Endothelial cell of umbilical vein (primary cell): ENCODE measurements around the gene ID2. TPM values are rescaled to one million over a fixed set of nuclear protein-coding genes. Genes with fewer than 3 reads are reported as not detected.

Source experiments
- BruUV-seq: library from RNA; stranded (reverse); fragments of 400-500 nt; replicated peaks from 2 replicates; lab custom pipeline; 2021; lab: Mats Ljungman, UMichigan
- CTCF ChIA-PET: fragments of 300-600, 350-600 bp; sonication (Branson Sonifier 250); formaldehyde crosslinking; loops from one replicate; lab custom pipeline; 2021; ENCODE audit warnings: antibody characterized with exemption, inconsistent platforms; lab: Charles Lee
- POLR2A ChIA-PET: fragments of 300-600, 350-600 bp; sonication (Branson Sonifier 250); formaldehyde crosslinking; loops from one replicate; lab custom pipeline; 2021; ENCODE audit warnings: antibody characterized with exemption, inconsistent platforms; lab: Charles Lee
- DNase-seq: peaks from one replicate; pipeline ENCODE4 v3.0.0-alpha.2; 2011; ENCODE audit warnings: low read depth, low spot score
- FAIRE-seq: peaks from 2 replicates; lab custom pipeline; 2011; peaks lifted over from hg19 to GRCh38; lab: Jason Lieb, UNC
- H2AFZ ChIP-seq: 2 replicates; pipeline ENCODE4 v1.6.0; 2012; ENCODE audit warnings: low read depth, low read length, control low read depth, inconsistent platforms
- H3K27ac ChIP-seq: 2 replicates; pipeline ENCODE4 v1.5.1; 2011; ENCODE audit warnings: low read depth, mild to moderate bottlenecking, control low read depth, low read length, moderate library complexity; ENCODE audit not compliant: insufficient read depth
- H3K27me3 ChIP-seq, 2 experiments: 2 replicates each; pipeline versions ENCODE4 v1.6.0 to v1.6.1; 2011; ENCODE audit warnings: low read length in 2 of 2, mixed read lengths in 1 of 2; ENCODE audit not compliant: control insufficient read depth in 2 of 2, insufficient read depth in 2 of 2
- H3K36me3 ChIP-seq, 2 experiments: 2 replicates in 1 of 2; 3 replicates in 1 of 2; pipeline ENCODE4 v1.5.1; 2011; ENCODE audit warnings: low read length in 2 of 2, mild to moderate bottlenecking in 1 of 2, moderate library complexity in 1 of 2; ENCODE audit not compliant: control insufficient read depth in 2 of 2, insufficient read depth in 2 of 2; ENCODE audit errors: extremely low read depth in 1 of 2
- H3K4me1 ChIP-seq: 3 replicates; pipeline ENCODE4 v1.5.1; 2011; ENCODE audit warnings: mild to moderate bottlenecking, low read length; ENCODE audit not compliant: control insufficient read depth, insufficient read depth; ENCODE audit errors: extremely low read depth
- H3K4me2 ChIP-seq: 2 replicates; pipeline ENCODE4 v1.6.1; 2011; ENCODE audit warnings: low read length, control low read depth, mixed read lengths; ENCODE audit not compliant: insufficient read depth
- H3K4me3 ChIP-seq, 3 experiments: fragments of 200-600 bp in 1 of 3; sonication (generic), shearing (Covaris generic) in 1 of 3; replicated peaks in 1 of 3; 2 replicates each; pipeline ENCODE4 v1.5.1; 2011 to 2016; ENCODE audit warnings: control low read depth in 3 of 3, low read length in 3 of 3, mild to moderate bottlenecking in 2 of 3, inconsistent platforms in 1 of 3, low read depth in 1 of 3, moderate library complexity in 1 of 3; ENCODE audit not compliant: insufficient read depth in 1 of 3
- H3K79me2 ChIP-seq: 2 replicates; pipeline ENCODE4 v1.6.0; 2012; ENCODE audit warnings: low read length, inconsistent platforms; ENCODE audit not compliant: control insufficient read depth, insufficient read depth
- H3K9ac ChIP-seq: replicated peaks from 2 replicates; pipeline ENCODE3; 2011; ENCODE audit warnings: low read length, control low read depth; ENCODE audit not compliant: insufficient read depth; ENCODE audit errors: extremely low read depth
- H3K9me1 ChIP-seq: replicated peaks from 3 replicates; pipeline ENCODE4 v1.6.0; 2011; ENCODE audit warnings: mild to moderate bottlenecking, low read length; ENCODE audit not compliant: control insufficient read depth, insufficient read depth; ENCODE audit errors: extremely low read depth
- H3K9me3 ChIP-seq: replicated peaks from 2 replicates; pipeline ENCODE4 v1.5.1; 2012; ENCODE audit warnings: low read length, inconsistent platforms; ENCODE audit not compliant: control insufficient read depth, insufficient read depth
- H4K20me1 ChIP-seq: replicated peaks from 2 replicates; pipeline ENCODE3; 2011; ENCODE audit warnings: mild to moderate bottlenecking, low read length; ENCODE audit not compliant: control insufficient read depth, insufficient read depth; ENCODE audit errors: extremely low read depth
- CTCF ChIP-seq, 2 donors: IDR thresholded peaks; 1 replicate in 1 of 2; 2 replicates in 1 of 2; pipeline ENCODE4 v1.5.1; 2011; ENCODE audit warnings: low read length in 2 of 2, mild to moderate bottlenecking in 2 of 2, moderate library complexity in 2 of 2, control low read depth in 1 of 2, inconsistent platforms in 1 of 2, low read depth in 1 of 2; ENCODE audit not compliant: insufficient read depth in 1 of 2; ENCODE audit errors: extremely low read depth in 1 of 2
- EZH2 ChIP-seq: IDR thresholded peaks from 2 replicates; pipeline ENCODE4 v1.6.1; 2012; ENCODE audit warnings: borderline replicate concordance, low read depth, mild to moderate bottlenecking, moderate library complexity, low read length, inconsistent platforms; ENCODE audit not compliant: severe bottlenecking
- FOS ChIP-seq: IDR thresholded peaks from 2 replicates; pipeline ENCODE4 v1.6.1; 2011; ENCODE audit warnings: mild to moderate bottlenecking, low read length, moderate library complexity, borderline replicate concordance; ENCODE audit not compliant: insufficient read depth
- GATA2 ChIP-seq: IDR thresholded peaks from 2 replicates; pipeline ENCODE4 v1.7.0; 2011; ENCODE audit warnings: low read depth, mild to moderate bottlenecking, moderate library complexity, mixed read lengths, low read length; ENCODE audit not compliant: insufficient read length, insufficient read depth
- JUN ChIP-seq: IDR thresholded peaks from 2 replicates; pipeline ENCODE4 v1.6.1; 2011; ENCODE audit warnings: borderline replicate concordance, low read depth; ENCODE audit not compliant: insufficient read length, insufficient read depth
- MYC ChIP-seq: IDR thresholded peaks from one replicate; pipeline ENCODE4 v1.6.1; 2011; ENCODE audit warnings: mild to moderate bottlenecking, low read depth, low read length
- POLR2A ChIP-seq: IDR thresholded peaks from 2 replicates; pipeline ENCODE4 v1.6.1; 2012; ENCODE audit warnings: low read depth, mild to moderate bottlenecking, control low read depth, low read length
- POLR2AphosphoS5 ChIP-seq: IDR thresholded peaks from 2 replicates; pipeline ENCODE4 v1.6.1; 2012; ENCODE audit warnings: low read depth, mild to moderate bottlenecking, control low read depth, low read length, moderate library complexity; ENCODE audit not compliant: insufficient read depth
- dilution Hi-C: fragments of 300-500 bp; cut with MboI; formaldehyde crosslinking; loops from one replicate; pipeline ENCODE4 v1.15.0; 2019; ENCODE audit warnings: low sequenced_read_pairs; ENCODE audit not compliant: extremely low pct_ligation_motif_present
- intact Hi-C: fragments of 100-400 bp; cut with micrococcal nuclease; formaldehyde crosslinking; loops from one replicate; pipeline ENCODE4 v1.10.0; 2022
- polyA plus RNA-seq, 4 experiments: library from polyadenylated mRNA; depleted of rRNA in 3 of 4; stranded (reverse) in 3 of 4; unstranded in 1 of 4; fragments of >200 nt; gene quantifications; 2 replicates each; pipeline versions ENCODE4 v1.2.1 to v1.2.3, GENCODE V29; 2011 to 2012; ENCODE audit warnings: missing spikeins in 1 of 4
- total RNA-seq: library from RNA; stranded (reverse); gene quantifications from 2 replicates; pipeline ENCODE4 v1.2.3, GENCODE V29; 2021
- TF ChIP-seq, protein P1 (sequence below): IDR thresholded peaks from 2 replicates; pipeline ENCODE4 v1.6.1; 2011; ENCODE audit not compliant: insufficient read depth, insufficient read length

Gene ID2
- total and polyA plus RNA-seq, 2 donors (not counting 3 experiments of a cell fraction or from before 2014, with no cell fraction given): 4.1 to 29.1 TPM

GRCh38 chr2:8685697-8686358 is 4.0 kb downstream of the ID2 start:
- no peak for TF ChIP-seq MYC
- no peak for TF ChIP-seq FOS
- TF ChIP-seq POLR2A: no peak
- no peak for TF ChIP-seq POLR2AphosphoS5
- peak; percentile 21 for TF ChIP-seq EZH2
- TF ChIP-seq, protein P1, sequence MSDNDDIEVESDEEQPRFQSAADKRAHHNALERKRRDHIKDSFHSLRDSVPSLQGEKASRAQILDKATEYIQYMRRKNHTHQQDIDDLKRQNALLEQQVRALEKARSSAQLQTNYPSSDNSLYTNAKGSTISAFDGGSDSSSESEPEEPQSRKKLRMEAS: no peak
- no peak for TF ChIP-seq GATA2
- peak; percentile 81 to 94 for TF ChIP-seq CTCF (IDR thresholded peaks at IDR 0.05; ENCODE audit: extremely low read depth in 1 of 2, insufficient read depth in 1 of 2, low read depth in 1 of 2, low read length in 2 of 2)
- no peak for TF ChIP-seq JUN
- Histone ChIP-seq H3K9me3 (no peaks in the 10 kb centered on the region), H3K36me3 (no peaks in the 10 kb centered on the region), H3K4me2 (peak overlapping the region; percentile 51), H3K9ac (no peak overlapping the region), H3K9me1 (no peaks in the 10 kb centered on the region), H3K79me2 (no peaks in the 10 kb centered on the region), H2AFZ (peak overlapping the region; percentile 52), H3K4me1 (peaks cover 30% of the 10 kb centered on the region), H3K27ac (no peak overlapping the region), H4K20me1 (no peaks in the 10 kb centered on the region), H3K27me3 (peaks cover 8 to 22% of the 10 kb centered on the region in 2 experiments), H3K4me3 (peak overlapping the region in 2 of 3 experiments; percentile 22 to 43)
- intact Hi-C loops (loop anchor here (1.0 to 10.0 kb wide), 6 partner anchors 41 to 1861 kb away; no protein-coding TSS in a partner anchor), dilution Hi-C loops (no loop called here)
- FAIRE-seq (peak; percentile 46), DNase-seq (peak; percentile 34)
- no TSS peak for BruUV-seq
- POLR2A ChIA-PET: no interaction called here
- CTCF ChIA-PET: interaction anchor here (1.9 kb wide), 1 partner anchor 1258 kb away, joined by 33 read pairs; no protein-coding TSS in a partner anchor
